SK-N-SH (cell line): ENCODE data around the gene PCK1. TPM values are rescaled to one million over a fixed set of nuclear protein-coding genes. Genes with fewer than 3 reads are reported as not detected.

Source experiments
- polyA plus RNA-seq, 3 experiments: library from polyadenylated mRNA; depleted of rRNA; stranded (reverse); fragments of >200 nt; gene quantifications; 2 replicates each; pipeline ENCODE4 v1.2.3, GENCODE V29; 2012

PCK1 gene
- polyA plus RNA-seq, 1 of the 3 experiments (the other 2 are of a cell fraction): not detected

Other genes starting within 250 kb of the PCK1 start
- gene SPO11, start 231.3 kb upstream of the PCK1 start, polyA plus RNA-seq (2012; rRNA removed): not detected in 2 replicates
- 57.5 and 82.4 TPM in 2 replicates for gene RAE1, start 209.9 kb upstream of the PCK1 start, polyA plus RNA-seq (2012; rRNA removed)
- gene RBM38, start 169.7 kb upstream of the PCK1 start, polyA plus RNA-seq (2012; rRNA removed): 8.8 and 11.5 TPM in 2 replicates
- gene CTCFL, start 36.0 kb upstream of the PCK1 start, polyA plus RNA-seq (2012; rRNA removed): not detected in 2 replicates
- gene ZBP1, start 59.3 kb downstream of the PCK1 start, polyA plus RNA-seq (2012; rRNA removed): not detected in 2 replicates
- 5.9 and 7.1 TPM in 2 replicates for gene PMEPA1, start 148.9 kb downstream of the PCK1 start, polyA plus RNA-seq (2012; rRNA removed)